ENCODE data around the gene MBTPS1.
A peak's percentile ranks its signal among the peaks of the same experiment; 100 is the strongest.

DNA sequence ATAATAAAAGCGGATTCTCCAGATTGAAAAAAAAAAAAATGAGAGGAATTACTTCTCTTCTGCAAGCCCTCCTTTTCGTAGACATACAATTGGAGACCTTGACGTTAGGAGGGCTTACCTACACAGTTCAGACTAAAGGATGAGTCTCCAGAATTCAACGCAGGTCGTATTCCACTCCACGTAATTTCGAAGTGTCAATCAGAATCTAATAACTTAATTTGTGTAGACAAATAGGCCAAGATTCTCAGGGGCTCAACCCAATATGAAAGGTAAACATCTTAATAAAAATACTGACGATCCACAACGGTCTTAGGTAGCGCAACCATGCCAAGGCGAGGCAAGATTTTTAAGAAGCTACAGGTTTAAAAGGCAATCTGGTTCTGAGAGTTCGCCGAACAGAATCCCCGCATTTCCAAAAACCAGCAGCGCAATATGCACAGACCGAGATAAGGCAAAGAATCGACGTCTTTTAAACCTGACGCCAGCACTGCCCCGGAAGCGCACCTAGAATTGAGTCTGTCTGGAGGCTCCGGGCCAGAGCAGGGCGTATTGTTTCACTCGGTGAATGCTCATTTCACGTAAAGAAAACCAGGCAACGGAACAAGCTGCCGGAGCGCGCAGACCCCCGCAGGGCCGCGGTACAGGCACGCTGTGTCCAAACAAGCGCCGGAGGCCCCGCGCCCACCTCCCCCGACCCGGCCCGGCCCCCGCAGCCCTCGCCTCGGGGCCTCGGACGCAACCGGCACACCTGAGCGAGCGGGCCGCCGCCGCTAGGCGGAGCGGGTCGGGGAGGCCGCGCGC lies 623 bp downstream of the MBTPS1 start:
- TF ChIP-seq, protein P1, sequence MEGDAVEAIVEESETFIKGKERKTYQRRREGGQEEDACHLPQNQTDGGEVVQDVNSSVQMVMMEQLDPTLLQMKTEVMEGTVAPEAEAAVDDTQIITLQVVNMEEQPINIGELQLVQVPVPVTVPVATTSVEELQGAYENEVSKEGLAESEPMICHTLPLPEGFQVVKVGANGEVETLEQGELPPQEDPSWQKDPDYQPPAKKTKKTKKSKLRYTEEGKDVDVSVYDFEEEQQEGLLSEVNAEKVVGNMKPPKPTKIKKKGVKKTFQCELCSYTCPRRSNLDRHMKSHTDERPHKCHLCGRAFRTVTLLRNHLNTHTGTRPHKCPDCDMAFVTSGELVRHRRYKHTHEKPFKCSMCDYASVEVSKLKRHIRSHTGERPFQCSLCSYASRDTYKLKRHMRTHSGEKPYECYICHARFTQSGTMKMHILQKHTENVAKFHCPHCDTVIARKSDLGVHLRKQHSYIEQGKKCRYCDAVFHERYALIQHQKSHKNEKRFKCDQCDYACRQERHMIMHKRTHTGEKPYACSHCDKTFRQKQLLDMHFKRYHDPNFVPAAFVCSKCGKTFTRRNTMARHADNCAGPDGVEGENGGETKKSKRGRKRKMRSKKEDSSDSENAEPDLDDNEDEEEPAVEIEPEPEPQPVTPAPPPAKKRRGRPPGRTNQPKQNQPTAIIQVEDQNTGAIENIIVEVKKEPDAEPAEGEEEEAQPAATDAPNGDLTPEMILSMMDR (IDR thresholded peaks at IDR 0.05), result peak in 2 of 6 experiments; percentile 35 to 50
- no peak for TF ChIP-seq POLR2A (IDR thresholded peaks at IDR 0.05)

All from upper lobe of left lung (tissue), 4 donors.